ENCODE data around the gene KLC1.

- no peak for TF ChIP-seq CTCF (IDR thresholded peaks at IDR 0.05)
- no peak for TF ChIP-seq POLR2A (IDR thresholded peaks at IDR 0.05)
- TF ChIP-seq POLR2AphosphoS5 (IDR thresholded peaks at IDR 0.05), result no peak
- no peak for TF ChIP-seq EP300 (IDR thresholded peaks at IDR 0.05)
Observed at GRCh38 chr14:103597623-103598377, 31.2 kb upstream of the KLC1 start.

Measured in sigmoid colon (tissue), 4 donors.